HG03103 (cell line): ENCODE results near the gene CMTM1.

ENCODE experiments used
- ATAC-seq: cut with Tn5 transposase; IDR thresholded peaks from one replicate; pipeline ENCODE4 v1.9.1; 2021; ENCODE audit warnings: low read depth; ENCODE audit not compliant: unreplicated experiment

The CMTM1 gene

GRCh38 chr16:66566051-66566901, at the start of gene CMTM1:
TSS of gene CMTM1 (plus strand) at chr16:66566439. CDS start at chr16:66566514, 75 bp downstream.
- ATAC-seq: no peak

DNA sequence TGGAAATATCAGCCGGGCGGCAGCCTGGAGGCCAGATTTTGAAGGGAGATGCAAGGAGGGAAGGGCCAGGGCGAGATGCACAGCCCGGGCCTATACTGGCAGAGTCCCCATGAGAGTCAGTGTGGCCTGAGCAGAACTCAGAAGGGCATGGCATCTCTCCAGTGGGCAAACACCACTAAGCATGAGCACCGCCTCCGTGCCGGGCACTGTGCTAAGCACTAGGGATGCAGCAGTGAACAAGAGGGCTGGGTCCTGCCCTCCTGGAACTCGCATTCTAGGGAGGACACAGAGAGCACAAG, 49.8 kb upstream of the CMTM1 start:
- ATAC-seq: no peak

GRCh38 chr16:66516808-66517585, 49.2 kb upstream of the CMTM1 start:
- peak; percentile 94 for ATAC-seq

GRCh38 chr16:66517586-66518263, 48.5 kb upstream of the CMTM1 start:
- no peak for ATAC-seq

DNA sequence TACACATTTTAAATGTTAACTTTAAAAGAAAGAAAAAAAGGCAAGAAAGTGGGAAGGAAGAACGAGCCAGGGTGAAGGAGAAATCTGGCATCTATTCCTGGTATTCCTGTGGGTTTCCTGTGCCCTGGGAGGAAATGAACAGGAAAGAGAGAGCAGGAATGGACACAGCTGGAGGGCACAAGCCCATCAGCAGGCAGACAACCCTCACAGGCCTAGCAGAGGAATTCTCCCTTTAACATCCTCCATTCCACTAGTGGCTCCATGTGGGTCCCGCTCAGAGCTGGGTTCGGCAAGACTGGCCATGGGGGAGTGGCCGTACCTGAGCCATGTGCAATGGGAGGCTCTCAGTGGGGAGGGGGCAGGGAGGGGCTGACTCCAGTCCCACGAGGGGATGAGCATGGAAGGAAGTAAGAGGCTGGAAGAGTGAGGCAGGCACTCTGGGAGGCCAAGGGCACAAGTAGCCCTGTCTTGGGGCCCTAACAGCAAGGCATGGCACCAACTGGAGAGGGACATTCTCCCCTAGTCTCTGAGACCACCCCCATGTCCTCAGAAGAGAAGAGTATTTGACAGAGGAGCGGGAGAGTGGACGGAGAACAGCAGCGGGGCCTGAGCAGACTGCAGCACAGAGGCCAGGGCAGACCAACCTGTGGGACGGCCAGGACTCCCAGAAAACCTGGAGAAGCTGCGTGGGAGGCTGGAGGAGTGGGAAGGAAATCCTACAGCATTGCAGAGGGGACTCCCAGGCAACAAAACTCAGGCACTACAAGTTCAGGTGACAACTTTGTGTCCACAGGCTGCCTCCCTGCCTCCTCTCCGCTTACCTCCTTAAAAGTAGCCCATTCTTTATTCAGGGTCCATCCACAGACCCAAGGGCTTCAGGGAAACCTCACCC, 46.5 kb upstream of the CMTM1 start:
- no peak for ATAC-seq

DNA sequence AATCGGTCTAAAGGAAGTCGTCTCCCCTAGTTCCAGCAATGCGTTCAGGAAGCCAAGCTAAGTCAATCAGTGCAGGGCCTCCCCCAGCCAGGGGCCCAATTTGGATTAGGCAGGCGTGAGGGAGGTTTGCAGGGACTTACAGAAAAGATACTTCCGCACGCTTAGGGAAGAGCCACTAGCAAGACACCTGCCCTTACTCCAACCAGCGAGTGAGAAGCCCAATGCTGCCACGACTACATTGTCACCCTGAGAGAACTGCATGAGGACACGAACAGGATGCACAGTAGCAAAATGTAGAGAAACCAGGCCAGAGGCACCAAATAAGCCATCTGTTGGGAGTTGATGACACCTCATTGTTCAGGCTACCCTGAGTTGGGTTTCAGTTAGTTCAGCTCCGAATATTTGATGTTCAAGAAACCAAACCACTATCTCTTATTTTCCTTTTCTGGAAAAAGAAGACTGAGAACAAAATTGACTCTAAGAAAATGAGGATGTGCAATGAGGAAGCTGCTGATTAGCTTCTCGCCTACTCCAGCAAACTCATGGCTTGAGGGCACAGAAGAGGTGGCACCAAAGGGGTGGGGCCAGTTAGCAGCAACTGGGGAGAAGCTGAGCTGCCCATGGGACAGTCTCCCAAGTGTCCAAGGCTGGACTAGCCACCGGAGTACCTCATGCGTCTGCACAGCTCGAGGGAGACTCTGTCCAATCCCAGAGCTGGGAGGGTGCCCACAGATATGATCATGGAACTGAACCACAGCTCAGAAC, 45.7 kb upstream of the CMTM1 start:
- ATAC-seq: no peak

- no peak for ATAC-seq
Observed at GRCh38 chr16:66521252-66521713, 45.0 kb upstream of the CMTM1 start.

- peak; percentile 40 for ATAC-seq
Observed at GRCh38 chr16:66521951-66522771, 44.1 kb upstream of the CMTM1 start.

GRCh38 chr16:66522816-66523590, 43.2 kb upstream of the CMTM1 start:
- ATAC-seq: no peak

DNA sequence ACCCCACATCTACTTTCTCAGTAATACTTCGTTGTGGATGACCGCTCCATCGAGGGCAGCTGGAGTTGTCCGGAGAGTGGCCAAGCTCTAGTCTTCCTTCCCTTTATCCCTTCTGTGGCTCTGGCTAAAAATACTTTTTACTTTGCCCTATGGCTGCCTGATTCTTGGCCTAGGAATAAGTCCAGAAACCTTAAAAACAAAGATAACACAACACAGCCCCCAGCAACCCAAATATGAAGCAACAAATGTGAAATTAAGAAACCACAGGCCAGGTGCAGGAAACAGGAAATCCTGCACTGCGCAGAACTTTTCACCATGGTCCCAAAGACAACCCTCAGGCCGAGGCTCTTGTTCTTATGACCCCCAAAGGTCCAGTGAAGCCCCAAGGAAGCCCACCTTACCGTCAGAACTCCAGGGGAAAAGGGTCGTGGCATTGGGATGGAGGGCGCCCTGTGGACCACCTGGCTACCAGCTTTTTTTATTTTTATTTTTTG, 42.3 kb upstream of the CMTM1 start:
- ATAC-seq: peak; percentile 37

DNA sequence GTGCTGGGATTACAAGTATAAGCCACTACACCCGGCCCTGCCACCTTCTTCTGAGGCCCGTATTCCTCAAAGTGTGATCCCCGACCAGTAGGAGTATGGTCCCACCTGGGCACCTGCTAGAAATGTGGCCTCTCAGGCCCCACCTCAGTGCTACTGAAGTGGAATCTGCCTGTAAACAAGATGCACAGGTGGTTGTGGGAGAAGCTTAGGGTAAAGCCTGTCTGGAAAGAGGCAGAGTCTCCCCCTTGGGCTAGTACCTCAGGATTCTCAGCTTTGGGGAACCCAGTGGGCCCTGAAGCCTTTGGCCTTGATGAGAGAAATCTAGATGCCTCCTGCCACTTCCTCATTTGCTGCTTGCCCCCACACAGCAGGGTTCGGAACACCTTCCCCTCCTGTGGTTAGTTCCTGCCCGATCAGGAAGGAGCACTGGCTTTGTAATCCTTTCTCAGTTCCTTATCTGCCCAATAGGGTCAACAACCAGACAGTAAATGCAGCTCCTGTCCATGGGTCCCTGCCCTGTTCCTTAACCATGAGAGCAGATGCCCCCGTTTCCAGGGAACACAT, 41.6 kb upstream of the CMTM1 start:
- peak; percentile 67 for ATAC-seq

DNA sequence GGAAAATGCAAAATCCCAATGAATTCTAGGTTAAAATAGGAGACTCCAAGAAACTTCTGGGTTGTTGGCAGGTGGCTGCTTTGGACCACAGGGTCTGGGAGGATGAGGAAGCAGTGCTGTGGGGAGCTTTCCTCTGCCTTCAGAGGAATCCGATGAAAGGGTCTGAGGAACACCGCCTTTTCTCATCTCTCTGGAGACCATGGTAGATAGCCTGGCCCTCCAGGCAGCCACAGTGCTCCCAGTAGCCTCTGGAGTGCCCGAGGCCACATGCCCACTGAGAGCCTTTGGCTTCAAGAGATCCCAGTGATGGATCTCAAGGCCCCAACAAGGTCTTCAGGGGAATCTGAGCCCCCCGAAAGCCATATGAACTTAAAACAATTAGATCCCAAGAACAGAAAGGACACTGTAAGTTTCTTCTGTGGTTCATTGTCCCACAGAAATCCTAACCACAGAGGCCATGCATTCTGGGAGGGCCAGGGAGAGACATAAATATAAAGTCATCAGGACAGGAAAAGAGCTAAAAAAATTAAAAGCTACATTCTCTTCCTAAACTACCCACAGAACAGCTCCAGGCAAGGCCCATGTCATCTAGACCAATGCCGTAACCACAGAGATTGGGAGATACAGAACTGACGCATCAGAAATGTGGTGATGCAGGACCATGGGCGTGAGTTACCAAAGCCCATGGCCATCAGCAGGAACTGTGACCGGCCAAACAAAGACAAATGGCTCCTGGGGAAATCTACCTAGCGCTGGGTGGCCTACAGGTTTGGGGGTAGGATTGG, 40.7 kb upstream of the CMTM1 start:
- no peak for ATAC-seq

DNA sequence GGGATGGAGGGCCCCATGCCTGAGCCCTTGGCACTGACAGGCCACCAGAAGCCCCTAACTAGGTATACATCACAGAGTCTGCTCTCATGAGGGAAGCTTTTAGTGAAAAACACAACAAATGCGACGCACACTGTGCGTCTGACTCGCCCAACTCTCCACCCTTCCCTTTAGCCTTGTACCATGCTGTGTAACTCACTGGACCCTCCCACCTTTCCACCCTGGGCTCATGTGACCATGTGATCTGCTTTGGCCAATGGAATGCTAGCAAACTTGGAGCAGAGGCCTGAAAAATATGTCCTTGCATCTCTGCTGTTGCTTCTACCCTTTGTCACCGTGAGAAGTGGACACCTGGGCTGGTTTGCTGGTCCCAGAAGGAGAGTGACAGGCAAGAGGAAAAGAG, 37.9 kb upstream of the CMTM1 start:
- no peak for ATAC-seq

- no peak for ATAC-seq
Observed at GRCh38 chr16:66529475-66529874, 36.8 kb upstream of the CMTM1 start.

DNA sequence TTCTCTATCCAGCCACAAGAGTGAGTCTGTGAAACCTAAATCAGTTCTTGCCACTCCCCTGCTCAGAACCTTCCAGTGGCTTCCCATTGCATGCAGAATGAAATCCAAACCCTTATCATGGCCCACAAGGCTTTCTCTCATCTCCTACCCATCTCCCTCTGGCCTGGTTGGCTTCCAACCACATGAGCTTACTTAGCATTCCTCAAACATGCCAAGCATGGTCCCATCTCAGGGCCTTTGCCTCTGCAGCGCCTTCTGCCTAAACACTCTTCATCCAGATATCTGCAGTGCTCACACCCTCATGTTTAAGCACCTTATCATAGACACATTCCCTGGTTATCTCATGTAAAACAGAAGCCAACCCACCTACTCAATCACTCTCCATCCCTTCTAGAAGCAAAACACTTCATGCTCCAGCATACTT, 31.9 kb upstream of the CMTM1 start:
- no peak for ATAC-seq

GRCh38 chr16:66536525-66536924, 29.7 kb upstream of the CMTM1 start:
- no peak for ATAC-seq

- ATAC-seq: no peak
Observed at GRCh38 chr16:66537236-66537635, 29.0 kb upstream of the CMTM1 start.
